ENCODE results near the gene DTNBP1. TPM values are rescaled to one million over a fixed set of nuclear protein-coding genes. Genes with fewer than 3 reads are reported as not detected.
A peak's percentile ranks its signal among the peaks of the same experiment; 100 is the strongest.

Gene DTNBP1
- total and polyA plus RNA-seq, 2 of the 4 experiments (the other 2 are of a cell fraction): 4.8 to 18.7 TPM

DNA sequence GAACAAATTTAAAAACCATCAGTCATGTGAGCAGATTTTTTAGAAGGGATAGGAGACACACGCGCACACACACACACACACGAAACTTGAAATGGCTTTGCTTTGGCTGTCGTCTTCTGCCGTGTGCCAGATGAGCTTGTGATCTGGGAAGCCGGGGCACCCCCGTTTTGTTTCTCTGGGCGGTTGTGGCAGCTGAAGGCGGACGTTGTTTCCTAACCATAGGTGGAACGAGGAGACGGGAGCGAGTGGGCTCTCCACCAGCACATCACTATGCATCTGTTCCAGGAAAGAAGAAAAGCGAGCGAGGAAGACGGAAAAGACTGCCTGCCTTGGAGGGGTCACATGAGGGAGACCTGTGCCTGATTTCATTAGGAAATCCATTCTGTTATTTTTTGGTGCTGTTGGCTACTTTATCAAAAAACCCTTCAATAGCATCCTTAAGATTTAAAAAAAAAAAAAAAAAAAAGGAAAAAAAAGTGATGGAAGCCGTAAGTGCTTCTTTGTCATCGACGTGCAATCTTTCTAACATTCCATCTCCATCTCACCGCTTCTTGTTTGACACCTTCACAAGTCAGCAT lies 142.1 kb downstream of the DTNBP1 start:
- in situ Hi-C loops (cut with MboI; ENCODE audit: low sequenced_read_pairs) (no loop called here), dilution Hi-C loops (cut with HindIII; ENCODE audit: low sequenced_read_pairs, unreplicated experiment) (no loop called here), intact Hi-C loops (cut with micrococcal nuclease) (no loop called here)
- Histone ChIP-seq H2AFZ (replicated peaks; ENCODE audit: low read length, poor library complexity) (no peak overlapping the region), H3K18ac (ENCODE audit: low read depth, low read length) (no peak overlapping the region), H2AK5ac (ENCODE audit: low read depth, low read length) (no peak overlapping the region), H2BK15ac (ENCODE audit: low read depth, low read length) (no peak overlapping the region), H3K4ac (ENCODE audit: low read depth, low read length) (no peak overlapping the region), H4K91ac (ENCODE audit: insufficient read depth, low read depth, low read length) (no peak overlapping the region), H4K8ac (ENCODE audit: low read depth in 2 of 2, low read length in 2 of 2) (no peak overlapping the region), H2BK120ac (ENCODE audit: low read depth, low read length) (no peak overlapping the region), H3K23ac (ENCODE audit: low read depth, low read length) (no peak overlapping the region), H3K9ac (ENCODE audit: low read depth, low read length) (no peak overlapping the region), H2BK5ac (ENCODE audit: low read depth, low read length, poor library complexity, severe bottlenecking) (no peak overlapping the region), H3K4me2 (ENCODE audit: low read depth, low read length) (no peak overlapping the region), H3K14ac (replicated peaks; ENCODE audit: low read depth, low read length) (no peak overlapping the region), H3K9me1 (ENCODE audit: insufficient read depth, low read length) (peaks cover 5% of the 10 kb centered on the region), H3K27me3 (ENCODE audit: control insufficient read depth, insufficient read depth, low read length) (no peaks in the 10 kb centered on the region), H2AK9ac (replicated peaks; ENCODE audit: low read depth, low read length, poor library complexity) (no peak overlapping the region), H3K36me3 (ENCODE audit: control insufficient read depth, insufficient read depth, low read length) (peaks cover 66% of the 10 kb centered on the region), H3K4me3 (ENCODE audit: insufficient read depth, low read depth, low read length) (no peak overlapping the region), H2BK20ac (ENCODE audit: low read depth, low read length) (no peak overlapping the region), H3K79me1 (ENCODE audit: low read depth in 1 of 2, low read length in 2 of 2) (peaks cover 0 to 12% of the 10 kb centered on the region in 2 experiments; a peak in 2 of 4 replicates), H4K20me1 (ENCODE audit: insufficient read depth, low read length) (peaks cover 3% of the 10 kb centered on the region; the same call in 1 of the 2 replicates), H3K56ac (ENCODE audit: extremely low read depth, insufficient read depth, low read length) (no peak overlapping the region), H3K27ac (ENCODE audit: insufficient read depth, low read length) (no peak overlapping the region), H4K5ac (ENCODE audit: low read depth, low read length) (no peak overlapping the region), H3K9me3 (ENCODE audit: control insufficient read depth, insufficient read depth, low read length) (no peaks in the 10 kb centered on the region), H3K4me1 (ENCODE audit: control insufficient read depth, insufficient read depth, low read length) (no peaks in the 10 kb centered on the region)
- ATAC-seq (ENCODE audit: low read depth) (no peak), DNase-seq (no peak)
- CTCF ChIA-PET: no interaction called here
- WGBS, 2 experiments (ENCODE audit: extremely low coverage in 2 of 2, insufficient read length in 1 of 2): 96% methylated on average over 5 of the region's 20 CpGs; no CpG with 5 or more reads in 1 of the 2 experiments
- TSS peak; percentile 84 for BruUV-seq (replicated peaks)
- no peak for TF ChIP-seq MAFK (IDR thresholded peaks at IDR 0.05; ENCODE audit: low read depth, low read length)
- TF ChIP-seq MAZ (IDR thresholded peaks at IDR 0.05; ENCODE audit: borderline replicate concordance, low read depth, low read length): no peak
- TF ChIP-seq, protein P1, sequence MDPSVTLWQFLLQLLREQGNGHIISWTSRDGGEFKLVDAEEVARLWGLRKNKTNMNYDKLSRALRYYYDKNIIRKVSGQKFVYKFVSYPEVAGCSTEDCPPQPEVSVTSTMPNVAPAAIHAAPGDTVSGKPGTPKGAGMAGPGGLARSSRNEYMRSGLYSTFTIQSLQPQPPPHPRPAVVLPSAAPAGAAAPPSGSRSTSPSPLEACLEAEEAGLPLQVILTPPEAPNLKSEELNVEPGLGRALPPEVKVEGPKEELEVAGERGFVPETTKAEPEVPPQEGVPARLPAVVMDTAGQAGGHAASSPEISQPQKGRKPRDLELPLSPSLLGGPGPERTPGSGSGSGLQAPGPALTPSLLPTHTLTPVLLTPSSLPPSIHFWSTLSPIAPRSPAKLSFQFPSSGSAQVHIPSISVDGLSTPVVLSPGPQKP (IDR thresholded peaks at IDR 0.05; ENCODE audit: borderline replicate concordance, low read depth, low read length): no peak
- TF ChIP-seq FOS (IDR thresholded peaks at IDR 0.05; ENCODE audit: low read depth, low read length): no peak
- TF ChIP-seq SMC3 (IDR thresholded peaks at IDR 0.05; ENCODE audit: low read depth, low read length): no peak
- TF ChIP-seq BHLHE40 (IDR thresholded peaks at IDR 0.05; ENCODE audit: low read depth, low read length): no peak
- TF ChIP-seq CEBPB (IDR thresholded peaks at IDR 0.05; ENCODE audit: low read depth, low read length): no peak
- no peak for TF ChIP-seq NFE2L2 (IDR thresholded peaks at IDR 0.05; ENCODE audit: low read depth, low read length)
- no peak for TF ChIP-seq RCOR1 (IDR thresholded peaks at IDR 0.05; ENCODE audit: insufficient replicate concordance, low read length)
- TF ChIP-seq, protein P2, sequence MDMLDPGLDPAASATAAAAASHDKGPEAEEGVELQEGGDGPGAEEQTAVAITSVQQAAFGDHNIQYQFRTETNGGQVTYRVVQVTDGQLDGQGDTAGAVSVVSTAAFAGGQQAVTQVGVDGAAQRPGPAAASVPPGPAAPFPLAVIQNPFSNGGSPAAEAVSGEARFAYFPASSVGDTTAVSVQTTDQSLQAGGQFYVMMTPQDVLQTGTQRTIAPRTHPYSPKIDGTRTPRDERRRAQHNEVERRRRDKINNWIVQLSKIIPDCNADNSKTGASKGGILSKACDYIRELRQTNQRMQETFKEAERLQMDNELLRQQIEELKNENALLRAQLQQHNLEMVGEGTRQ (IDR thresholded peaks at IDR 0.05; ENCODE audit: low read depth, low read length): no peak
- no peak for TF ChIP-seq MXI1 (IDR thresholded peaks at IDR 0.05; ENCODE audit: borderline replicate concordance, low read depth, low read length)
- TF ChIP-seq CHD1 (IDR thresholded peaks at IDR 0.05; ENCODE audit: low read depth, low read length): no peak
- TF ChIP-seq, protein P3, sequence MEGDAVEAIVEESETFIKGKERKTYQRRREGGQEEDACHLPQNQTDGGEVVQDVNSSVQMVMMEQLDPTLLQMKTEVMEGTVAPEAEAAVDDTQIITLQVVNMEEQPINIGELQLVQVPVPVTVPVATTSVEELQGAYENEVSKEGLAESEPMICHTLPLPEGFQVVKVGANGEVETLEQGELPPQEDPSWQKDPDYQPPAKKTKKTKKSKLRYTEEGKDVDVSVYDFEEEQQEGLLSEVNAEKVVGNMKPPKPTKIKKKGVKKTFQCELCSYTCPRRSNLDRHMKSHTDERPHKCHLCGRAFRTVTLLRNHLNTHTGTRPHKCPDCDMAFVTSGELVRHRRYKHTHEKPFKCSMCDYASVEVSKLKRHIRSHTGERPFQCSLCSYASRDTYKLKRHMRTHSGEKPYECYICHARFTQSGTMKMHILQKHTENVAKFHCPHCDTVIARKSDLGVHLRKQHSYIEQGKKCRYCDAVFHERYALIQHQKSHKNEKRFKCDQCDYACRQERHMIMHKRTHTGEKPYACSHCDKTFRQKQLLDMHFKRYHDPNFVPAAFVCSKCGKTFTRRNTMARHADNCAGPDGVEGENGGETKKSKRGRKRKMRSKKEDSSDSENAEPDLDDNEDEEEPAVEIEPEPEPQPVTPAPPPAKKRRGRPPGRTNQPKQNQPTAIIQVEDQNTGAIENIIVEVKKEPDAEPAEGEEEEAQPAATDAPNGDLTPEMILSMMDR (conservative IDR thresholded peaks at IDR 0.05; ENCODE audit: low read depth, low read length): no peak
- TF ChIP-seq RFX5 (IDR thresholded peaks at IDR 0.05; ENCODE audit: low read depth, low read length): no peak
- TF ChIP-seq RAD21 (IDR thresholded peaks at IDR 0.05; ENCODE audit: low read length): no peak
- TF ChIP-seq POLR2A (IDR thresholded peaks at IDR 0.05; ENCODE audit: low read depth, low read length): no peak
- POLR2A ChIA-PET (ENCODE audit: unreplicated experiment): no interaction called here
